K562 (cell line): ENCODE data around the gene FA2H. TPM values are rescaled to one million over a fixed set of nuclear protein-coding genes. Genes with fewer than 3 reads are reported as not detected.

Source experiments
- DIDO1 ChIP-seq: fragments of 450-650 bp; IDR thresholded peaks from 2 replicates; pipeline ENCODE4 v1.6.1; 2016; ENCODE audit warnings: low read depth, missing biosample characterization, missing genetic modification characterization
- ETS1 ChIP-seq: conservative IDR thresholded peaks from 2 replicates; pipeline ENCODE4 v1.6.1; 2011; ENCODE audit warnings: low read depth, mild to moderate bottlenecking, low read length; ENCODE audit not compliant: control insufficient read depth
- ETV1 ChIP-seq: fragments of 450-650 bp; conservative IDR thresholded peaks from 2 replicates; pipeline ENCODE4 v1.6.1; 2016; ENCODE audit warnings: missing genetic modification characterization, control low read depth, low read depth, missing compliant biosample characterization
- HIVEP1 ChIP-seq: fragments of 250-450 bp; sonication (Bioruptor Pico); IDR thresholded peaks from 2 replicates; pipeline ENCODE4 v1.4.0; 2020; ENCODE audit warnings: mild to moderate bottlenecking
- LEF1 ChIP-seq: fragments of 450-650 bp; IDR thresholded peaks from 2 replicates; pipeline ENCODE4 v1.6.1; 2016; ENCODE audit warnings: mild to moderate bottlenecking
- NR1H2 ChIP-seq: sonication (generic); formaldehyde crosslinking; IDR thresholded peaks from 2 replicates; pipeline ENCODE4 v1.4.0; 2020; ENCODE audit warnings: mild to moderate bottlenecking, missing genetic modification reagents
- PCBP1 ChIP-seq: fragments of 200-400 bp; formaldehyde crosslinking; IDR thresholded peaks from 2 replicates; pipeline ENCODE4 v1.6.1; 2018; ENCODE audit warnings: mild to moderate bottlenecking, low read depth, low read length; ENCODE audit not compliant: poor library complexity, severe bottlenecking
- SLC30A9 ChIP-seq: fragments of 250-450 bp; sonication (Bioruptor Pico); IDR thresholded peaks from 2 replicates; pipeline ENCODE4 v1.8.0; 2022; ENCODE audit warnings: mild to moderate bottlenecking, moderate library complexity
- SOX6 ChIP-seq: fragments of 450-650 bp; IDR thresholded peaks from 2 replicates; pipeline ENCODE4 v1.6.1; 2014; ENCODE audit warnings: mild to moderate bottlenecking
- TRIM25 ChIP-seq: fragments of 450-650 bp; IDR thresholded peaks from 2 replicates; pipeline ENCODE4 v1.7.0; 2016; ENCODE audit warnings: borderline replicate concordance
- polyA plus RNA-seq, 8 experiments: library from polyadenylated mRNA; depleted of rRNA in 4 of 8; stranded (reverse) in 5 of 8; unstranded in 3 of 8; fragments of >200 nt; fragmentation: Nextera tagmentation in 2 of 8; fragmentation: Illumina TruSeq in 1 of 8; extraction: Ambion mirVana in 2 of 8; extraction: Trizol in 1 of 8; gene quantifications; 2 replicates each; pipeline versions ENCODE4 v1.2.1 to v1.2.3, GENCODE V29; 2011 to 2014; ENCODE audit warnings: inconsistent platforms in 1 of 8, missing spikeins in 1 of 8
- total RNA-seq, 7 experiments: library from RNA; depleted of rRNA in 6 of 7; stranded (reverse); fragments of >200 nt in 6 of 7; fragmentation: Illumina TruSeq in 2 of 7; extraction: Trizol in 2 of 7; gene quantifications; 2 replicates each; pipeline versions ENCODE4 v1.2.1 to v1.2.3, GENCODE V29; 2011 to 2021; ENCODE audit warnings: low replicate concordance in 1 of 7

FA2H gene
- total and polyA plus RNA-seq, 9 of the 15 experiments (the other 6 are each of a cell fraction or from before 2014, with no cell fraction given): not detected

- TF ChIP-seq TRIM25: no peak
- TF ChIP-seq ETV1 (tag): no peak
- TF ChIP-seq SLC30A9 (CRISPR knock-in tag): no peak
- no peak for TF ChIP-seq DIDO1
- no peak for TF ChIP-seq PCBP1
- TF ChIP-seq LEF1: no peak
- TF ChIP-seq HIVEP1 (CRISPR knock-in tag): no peak
- no peak for TF ChIP-seq ETS1
- no peak for TF ChIP-seq NR1H2
- no peak for TF ChIP-seq SOX6
Observed at GRCh38 chr16:74768239-74768638, 6.4 kb downstream of the FA2H start (continued).
